Endothelial cell of umbilical vein (primary cell): Measurements from ENCODE around the gene RYR2. TPM values are rescaled to one million over a fixed set of nuclear protein-coding genes. Genes with fewer than 3 reads are reported as not detected.

Source experiments
- BruUV-seq: library from RNA; stranded (reverse); fragments of 400-500 nt; replicated peaks from 2 replicates; lab custom pipeline; 2021; lab: Mats Ljungman, UMichigan
- CTCF ChIA-PET: fragments of 300-600, 350-600 bp; sonication (Branson Sonifier 250); formaldehyde crosslinking; loops from one replicate; lab custom pipeline; 2021; ENCODE audit warnings: antibody characterized with exemption, inconsistent platforms; lab: Charles Lee
- POLR2A ChIA-PET: fragments of 300-600, 350-600 bp; sonication (Branson Sonifier 250); formaldehyde crosslinking; loops from one replicate; lab custom pipeline; 2021; ENCODE audit warnings: antibody characterized with exemption, inconsistent platforms; lab: Charles Lee
- DNase-seq: peaks from one replicate; pipeline ENCODE4 v3.0.0-alpha.2; 2011; ENCODE audit warnings: low read depth, low spot score
- FAIRE-seq: peaks from 2 replicates; lab custom pipeline; 2011; peaks lifted over from hg19 to GRCh38; lab: Jason Lieb, UNC
- H2AFZ ChIP-seq: 2 replicates; pipeline ENCODE4 v1.6.0; 2012; ENCODE audit warnings: low read depth, low read length, control low read depth, inconsistent platforms
- H3K27ac ChIP-seq: 2 replicates; pipeline ENCODE4 v1.5.1; 2011; ENCODE audit warnings: low read depth, mild to moderate bottlenecking, control low read depth, low read length, moderate library complexity; ENCODE audit not compliant: insufficient read depth
- H3K27me3 ChIP-seq, 2 experiments: 2 replicates each; pipeline versions ENCODE4 v1.6.0 to v1.6.1; 2011; ENCODE audit warnings: low read length in 2 of 2, mixed read lengths in 1 of 2; ENCODE audit not compliant: control insufficient read depth in 2 of 2, insufficient read depth in 2 of 2
- H3K36me3 ChIP-seq, 2 experiments: 2 replicates in 1 of 2; 3 replicates in 1 of 2; pipeline ENCODE4 v1.5.1; 2011; ENCODE audit warnings: low read length in 2 of 2, mild to moderate bottlenecking in 1 of 2, moderate library complexity in 1 of 2; ENCODE audit not compliant: control insufficient read depth in 2 of 2, insufficient read depth in 2 of 2; ENCODE audit errors: extremely low read depth in 1 of 2
- H3K4me1 ChIP-seq: 3 replicates; pipeline ENCODE4 v1.5.1; 2011; ENCODE audit warnings: mild to moderate bottlenecking, low read length; ENCODE audit not compliant: control insufficient read depth, insufficient read depth; ENCODE audit errors: extremely low read depth
- H3K4me2 ChIP-seq: 2 replicates; pipeline ENCODE4 v1.6.1; 2011; ENCODE audit warnings: low read length, control low read depth, mixed read lengths; ENCODE audit not compliant: insufficient read depth
- H3K4me3 ChIP-seq, 3 experiments: fragments of 200-600 bp in 1 of 3; sonication (generic), shearing (Covaris generic) in 1 of 3; replicated peaks in 1 of 3; 2 replicates each; pipeline ENCODE4 v1.5.1; 2011 to 2016; ENCODE audit warnings: control low read depth in 3 of 3, low read length in 3 of 3, mild to moderate bottlenecking in 2 of 3, inconsistent platforms in 1 of 3, low read depth in 1 of 3, moderate library complexity in 1 of 3; ENCODE audit not compliant: insufficient read depth in 1 of 3
- H3K79me2 ChIP-seq: 2 replicates; pipeline ENCODE4 v1.6.0; 2012; ENCODE audit warnings: low read length, inconsistent platforms; ENCODE audit not compliant: control insufficient read depth, insufficient read depth
- H3K9ac ChIP-seq: replicated peaks from 2 replicates; pipeline ENCODE3; 2011; ENCODE audit warnings: low read length, control low read depth; ENCODE audit not compliant: insufficient read depth; ENCODE audit errors: extremely low read depth
- H3K9me1 ChIP-seq: replicated peaks from 3 replicates; pipeline ENCODE4 v1.6.0; 2011; ENCODE audit warnings: mild to moderate bottlenecking, low read length; ENCODE audit not compliant: control insufficient read depth, insufficient read depth; ENCODE audit errors: extremely low read depth
- H3K9me3 ChIP-seq: replicated peaks from 2 replicates; pipeline ENCODE4 v1.5.1; 2012; ENCODE audit warnings: low read length, inconsistent platforms; ENCODE audit not compliant: control insufficient read depth, insufficient read depth
- H4K20me1 ChIP-seq: replicated peaks from 2 replicates; pipeline ENCODE3; 2011; ENCODE audit warnings: mild to moderate bottlenecking, low read length; ENCODE audit not compliant: control insufficient read depth, insufficient read depth; ENCODE audit errors: extremely low read depth
- CTCF ChIP-seq, 2 donors: IDR thresholded peaks; 1 replicate in 1 of 2; 2 replicates in 1 of 2; pipeline ENCODE4 v1.5.1; 2011; ENCODE audit warnings: low read length in 2 of 2, mild to moderate bottlenecking in 2 of 2, moderate library complexity in 2 of 2, control low read depth in 1 of 2, inconsistent platforms in 1 of 2, low read depth in 1 of 2; ENCODE audit not compliant: insufficient read depth in 1 of 2; ENCODE audit errors: extremely low read depth in 1 of 2
- EZH2 ChIP-seq: IDR thresholded peaks from 2 replicates; pipeline ENCODE4 v1.6.1; 2012; ENCODE audit warnings: borderline replicate concordance, low read depth, mild to moderate bottlenecking, moderate library complexity, low read length, inconsistent platforms; ENCODE audit not compliant: severe bottlenecking
- FOS ChIP-seq: IDR thresholded peaks from 2 replicates; pipeline ENCODE4 v1.6.1; 2011; ENCODE audit warnings: mild to moderate bottlenecking, low read length, moderate library complexity, borderline replicate concordance; ENCODE audit not compliant: insufficient read depth
- GATA2 ChIP-seq: IDR thresholded peaks from 2 replicates; pipeline ENCODE4 v1.7.0; 2011; ENCODE audit warnings: low read depth, mild to moderate bottlenecking, moderate library complexity, mixed read lengths, low read length; ENCODE audit not compliant: insufficient read length, insufficient read depth
- JUN ChIP-seq: IDR thresholded peaks from 2 replicates; pipeline ENCODE4 v1.6.1; 2011; ENCODE audit warnings: borderline replicate concordance, low read depth; ENCODE audit not compliant: insufficient read length, insufficient read depth
- MAX ChIP-seq: IDR thresholded peaks from 2 replicates; pipeline ENCODE4 v1.6.1; 2011; ENCODE audit not compliant: insufficient read depth, insufficient read length
- MYC ChIP-seq: IDR thresholded peaks from one replicate; pipeline ENCODE4 v1.6.1; 2011; ENCODE audit warnings: mild to moderate bottlenecking, low read depth, low read length
- POLR2A ChIP-seq: IDR thresholded peaks from 2 replicates; pipeline ENCODE4 v1.6.1; 2012; ENCODE audit warnings: low read depth, mild to moderate bottlenecking, control low read depth, low read length
- POLR2AphosphoS5 ChIP-seq: IDR thresholded peaks from 2 replicates; pipeline ENCODE4 v1.6.1; 2012; ENCODE audit warnings: low read depth, mild to moderate bottlenecking, control low read depth, low read length, moderate library complexity; ENCODE audit not compliant: insufficient read depth
- dilution Hi-C: fragments of 300-500 bp; cut with MboI; formaldehyde crosslinking; loops from one replicate; pipeline ENCODE4 v1.15.0; 2019; ENCODE audit warnings: low sequenced_read_pairs; ENCODE audit not compliant: extremely low pct_ligation_motif_present
- intact Hi-C: fragments of 100-400 bp; cut with micrococcal nuclease; formaldehyde crosslinking; loops from one replicate; pipeline ENCODE4 v1.10.0; 2022
- polyA plus RNA-seq, 4 experiments: library from polyadenylated mRNA; depleted of rRNA in 3 of 4; stranded (reverse) in 3 of 4; unstranded in 1 of 4; fragments of >200 nt; gene quantifications; 2 replicates each; pipeline versions ENCODE4 v1.2.1 to v1.2.3, GENCODE V29; 2011 to 2012; ENCODE audit warnings: missing spikeins in 1 of 4
- total RNA-seq: library from RNA; stranded (reverse); gene quantifications from 2 replicates; pipeline ENCODE4 v1.2.3, GENCODE V29; 2021

The RYR2 gene
- total and polyA plus RNA-seq, 2 donors (not counting 3 experiments of a cell fraction or from before 2014, with no cell fraction given): not detected

DNA sequence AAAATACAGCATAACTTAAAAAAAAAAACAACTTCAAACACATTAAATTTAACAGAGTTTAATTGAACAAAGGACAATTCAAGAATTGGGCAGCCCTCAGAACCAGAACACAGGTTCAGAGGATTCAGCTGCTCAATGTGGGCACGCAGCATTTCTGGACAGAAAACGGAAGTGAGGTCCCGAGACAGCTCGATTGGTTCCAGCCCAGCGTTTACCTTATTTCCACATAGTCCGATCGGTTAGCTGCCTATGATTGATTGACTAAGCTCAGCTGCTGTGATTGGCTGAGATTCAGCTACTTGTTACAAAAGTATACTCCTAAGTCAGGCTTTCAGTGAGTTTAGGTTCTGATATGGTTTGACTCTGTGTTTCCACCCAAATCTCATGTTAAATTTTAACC, 815.5 kb downstream of the RYR2 start:
- Histone ChIP-seq H2AFZ (no peak overlapping the region), H3K9ac (no peak overlapping the region), H3K27me3 (no peaks in the 10 kb centered on the region), H3K36me3 (no peaks in the 10 kb centered on the region), H3K9me1 (no peaks in the 10 kb centered on the region), H3K27ac (no peak overlapping the region), H4K20me1 (no peaks in the 10 kb centered on the region), H3K9me3 (no peaks in the 10 kb centered on the region), H3K4me1 (no peaks in the 10 kb centered on the region), H3K4me3 (no peak overlapping the region), H3K4me2 (no peak overlapping the region), H3K79me2 (no peaks in the 10 kb centered on the region)
- CTCF ChIA-PET: no interaction called here
- dilution Hi-C loops (no loop called here), intact Hi-C loops (no loop called here)
- no TSS peak for BruUV-seq
- DNase-seq (no peak), FAIRE-seq (no peak)
- TF ChIP-seq FOS: no peak
- TF ChIP-seq MYC: no peak
- no peak for TF ChIP-seq EZH2
- no peak for TF ChIP-seq POLR2A
- no peak for TF ChIP-seq JUN
- POLR2A ChIA-PET: no interaction called here

GRCh38 chr1:237858992-237859391, 817.0 kb downstream of the RYR2 start:
- H3K27ac ChIP-seq: no peak overlapping the region
- intact Hi-C loops: no loop called here
- no peak overlapping the region for H2AFZ ChIP-seq
- no peaks in the 10 kb centered on the region for H3K4me1 ChIP-seq
- no peaks in the 10 kb centered on the region for H3K79me2 ChIP-seq
- ChIA-PET CTCF (interaction anchor here (1.2 kb wide), 1 partner anchor 28 kb away, joined by 3 read pairs; no protein-coding TSS in a partner anchor), POLR2A (no interaction called here)
- no peaks in the 10 kb centered on the region for H3K9me1 ChIP-seq
- no peak overlapping the region for H3K4me3 ChIP-seq
- no peak overlapping the region for H3K4me2 ChIP-seq
- dilution Hi-C loops: no loop called here
- DNase-seq (no peak), FAIRE-seq (no peak)
- no peak overlapping the region for H3K9ac ChIP-seq
- no peaks in the 10 kb centered on the region for H3K27me3 ChIP-seq
- H3K36me3 ChIP-seq: no peaks in the 10 kb centered on the region
- no peaks in the 10 kb centered on the region for H4K20me1 ChIP-seq
- no peaks in the 10 kb centered on the region for H3K9me3 ChIP-seq
- TF ChIP-seq GATA2 (no peak), EZH2 (no peak), POLR2AphosphoS5 (no peak), JUN (no peak), POLR2A (no peak), MAX (no peak), MYC (no peak), FOS (no peak), CTCF (IDR thresholded peaks at IDR 0.05; ENCODE audit: extremely low read depth in 1 of 2, insufficient read depth in 1 of 2, low read depth in 1 of 2, low read length in 2 of 2) (no peak)
- BruUV-seq: no TSS peak
